ENCODE measurements around the gene CGB3.
"Not testable (repeated sequence)": the region's sequence is repeated elsewhere in the genome, so short reads cannot be mapped to it uniquely, and the experiment has no call there.

DNA sequence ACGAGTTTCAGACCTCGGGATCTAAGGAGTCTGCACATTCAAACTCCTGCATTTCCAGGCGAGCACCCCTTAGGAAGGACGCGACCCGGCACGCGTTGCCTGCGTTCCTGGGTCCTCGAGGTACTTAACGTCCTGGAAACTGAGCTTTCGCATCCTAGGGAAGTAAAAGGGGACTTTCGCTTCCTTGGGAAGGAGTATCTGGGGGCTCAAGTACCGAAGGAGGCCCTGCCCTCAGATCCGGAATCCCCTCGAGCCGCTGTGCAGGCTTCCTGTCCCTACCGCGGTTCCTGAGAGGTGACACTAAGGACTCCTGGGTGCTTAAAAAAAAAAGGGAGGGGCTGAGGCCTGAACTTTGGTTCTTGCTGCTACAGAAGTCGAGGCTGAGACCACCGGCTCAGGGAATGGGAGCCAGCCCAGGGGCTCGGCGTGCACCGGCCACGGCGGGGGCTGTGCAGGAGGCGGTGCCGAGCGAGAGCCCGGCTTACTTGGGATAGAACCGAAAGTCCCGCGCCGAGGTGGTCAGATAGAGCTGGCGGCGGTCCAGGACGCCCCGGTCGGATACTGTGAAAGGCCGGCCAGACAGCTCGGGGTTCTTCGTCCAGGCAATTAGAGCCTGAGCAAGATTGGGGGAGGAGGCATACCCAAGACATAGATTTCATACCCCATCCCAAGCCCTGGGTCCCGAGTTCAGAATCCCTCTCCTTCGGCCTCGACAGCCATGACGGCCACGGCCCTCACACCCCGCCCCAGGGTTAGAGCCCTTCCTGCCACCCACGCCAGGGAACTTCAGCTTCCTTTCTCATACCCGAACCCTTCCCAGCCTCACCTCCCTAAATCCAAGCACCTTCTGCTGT, 5.5 kb downstream of the CGB3 start:
- TF ChIP-seq, protein P1, sequence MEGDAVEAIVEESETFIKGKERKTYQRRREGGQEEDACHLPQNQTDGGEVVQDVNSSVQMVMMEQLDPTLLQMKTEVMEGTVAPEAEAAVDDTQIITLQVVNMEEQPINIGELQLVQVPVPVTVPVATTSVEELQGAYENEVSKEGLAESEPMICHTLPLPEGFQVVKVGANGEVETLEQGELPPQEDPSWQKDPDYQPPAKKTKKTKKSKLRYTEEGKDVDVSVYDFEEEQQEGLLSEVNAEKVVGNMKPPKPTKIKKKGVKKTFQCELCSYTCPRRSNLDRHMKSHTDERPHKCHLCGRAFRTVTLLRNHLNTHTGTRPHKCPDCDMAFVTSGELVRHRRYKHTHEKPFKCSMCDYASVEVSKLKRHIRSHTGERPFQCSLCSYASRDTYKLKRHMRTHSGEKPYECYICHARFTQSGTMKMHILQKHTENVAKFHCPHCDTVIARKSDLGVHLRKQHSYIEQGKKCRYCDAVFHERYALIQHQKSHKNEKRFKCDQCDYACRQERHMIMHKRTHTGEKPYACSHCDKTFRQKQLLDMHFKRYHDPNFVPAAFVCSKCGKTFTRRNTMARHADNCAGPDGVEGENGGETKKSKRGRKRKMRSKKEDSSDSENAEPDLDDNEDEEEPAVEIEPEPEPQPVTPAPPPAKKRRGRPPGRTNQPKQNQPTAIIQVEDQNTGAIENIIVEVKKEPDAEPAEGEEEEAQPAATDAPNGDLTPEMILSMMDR (IDR thresholded peaks at IDR 0.05), result not testable (repeated sequence)
- not testable (repeated sequence) for TF ChIP-seq POLR2A (IDR thresholded peaks at IDR 0.05)
